MCF 10A (cell line): ENCODE measurements around the gene PPP1R16B. TPM values are rescaled to one million over a fixed set of nuclear protein-coding genes. Genes with fewer than 3 reads are reported as not detected.

ENCODE experiments used
- BruUV-seq: library from RNA; stranded (reverse); fragments of 400-500 nt; replicated peaks from 2 replicates; lab custom pipeline; 2021; lab: Mats Ljungman, UMichigan
- CTCF ChIA-PET: fragments of 300-600 bp; sonication (Branson Sonifier 250); formaldehyde crosslinking; extraction: SDS; loops from one replicate; lab custom pipeline; 2021; ENCODE audit warnings: antibody characterized with exemption, inconsistent platforms; lab: Yijun Ruan, JAX
- POLR2A ChIA-PET: fragments of 300-600, 350-650 bp; sonication (Branson Sonifier 250); formaldehyde crosslinking; extraction: SDS; loops from one replicate; lab custom pipeline; 2020; ENCODE audit warnings: antibody characterized with exemption, inconsistent platforms; lab: Yijun Ruan, JAX
- DNase-seq: peaks from one replicate; pipeline ENCODE4 v3.0.0-alpha.2; 2018; ENCODE audit not compliant: unreplicated experiment
- H3K27ac Mint-ChIP-seq: one replicate; pipeline ENCODE4 v1.8.0; 2022; ENCODE audit warnings: mild to moderate bottlenecking, low read depth, mixed read lengths; ENCODE audit not compliant: unreplicated experiment
- H3K27me3 Mint-ChIP-seq: one replicate; pipeline ENCODE4 v1.8.0; 2022; ENCODE audit warnings: mixed read lengths; ENCODE audit not compliant: insufficient read depth, unreplicated experiment
- H3K36me3 Mint-ChIP-seq: one replicate; pipeline ENCODE4 v1.8.0; 2022; ENCODE audit warnings: mild to moderate bottlenecking, moderate library complexity, mixed read lengths; ENCODE audit not compliant: insufficient read depth, unreplicated experiment
- H3K4me1 Mint-ChIP-seq: one replicate; pipeline ENCODE4 v1.8.0; 2022; ENCODE audit warnings: mixed read lengths; ENCODE audit not compliant: insufficient read depth, unreplicated experiment
- H3K4me3 Mint-ChIP-seq: one replicate; pipeline ENCODE4 v1.8.0; 2022; ENCODE audit warnings: mild to moderate bottlenecking, moderate library complexity, mixed read lengths; ENCODE audit not compliant: unreplicated experiment
- H3K9me3 Mint-ChIP-seq: one replicate; pipeline ENCODE4 v1.8.0; 2022; ENCODE audit warnings: mixed read lengths; ENCODE audit not compliant: unreplicated experiment
- intact Hi-C: fragments of 100-400 bp; cut with micrococcal nuclease; formaldehyde crosslinking; loops from 2 replicates; pipeline ENCODE4 v1.14.1; 2022
- total RNA-seq: library from RNA; stranded (reverse); gene quantifications from 2 replicates; pipeline ENCODE4 v1.2.3, GENCODE V29; 2022
- TF ChIP-seq, protein P1 (sequence below): fragments of 200-600 bp; IDR thresholded peaks from one replicate; pipeline ENCODE4 v1.8.0; 2022; ENCODE audit warnings: antibody characterized with exemption, mild to moderate bottlenecking; ENCODE audit not compliant: unreplicated experiment

Gene PPP1R16B
- total RNA-seq, 1 experiment from 2014 or later, result not detected

- intact Hi-C loops, result no loop called here
- Mint-ChIP-seq H3K4me3 (peak overlapping the region; percentile 2), H3K27me3 (no peaks in the 10 kb centered on the region), H3K9me3 (no peaks in the 10 kb centered on the region), H3K27ac (peak overlapping the region; percentile 50), H3K36me3 (peaks cover 6% of the 10 kb centered on the region), H3K4me1 (peaks cover 25% of the 10 kb centered on the region)
- TF ChIP-seq, protein P1, sequence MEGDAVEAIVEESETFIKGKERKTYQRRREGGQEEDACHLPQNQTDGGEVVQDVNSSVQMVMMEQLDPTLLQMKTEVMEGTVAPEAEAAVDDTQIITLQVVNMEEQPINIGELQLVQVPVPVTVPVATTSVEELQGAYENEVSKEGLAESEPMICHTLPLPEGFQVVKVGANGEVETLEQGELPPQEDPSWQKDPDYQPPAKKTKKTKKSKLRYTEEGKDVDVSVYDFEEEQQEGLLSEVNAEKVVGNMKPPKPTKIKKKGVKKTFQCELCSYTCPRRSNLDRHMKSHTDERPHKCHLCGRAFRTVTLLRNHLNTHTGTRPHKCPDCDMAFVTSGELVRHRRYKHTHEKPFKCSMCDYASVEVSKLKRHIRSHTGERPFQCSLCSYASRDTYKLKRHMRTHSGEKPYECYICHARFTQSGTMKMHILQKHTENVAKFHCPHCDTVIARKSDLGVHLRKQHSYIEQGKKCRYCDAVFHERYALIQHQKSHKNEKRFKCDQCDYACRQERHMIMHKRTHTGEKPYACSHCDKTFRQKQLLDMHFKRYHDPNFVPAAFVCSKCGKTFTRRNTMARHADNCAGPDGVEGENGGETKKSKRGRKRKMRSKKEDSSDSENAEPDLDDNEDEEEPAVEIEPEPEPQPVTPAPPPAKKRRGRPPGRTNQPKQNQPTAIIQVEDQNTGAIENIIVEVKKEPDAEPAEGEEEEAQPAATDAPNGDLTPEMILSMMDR, result no peak
- no TSS peak for BruUV-seq
- CTCF ChIA-PET, result interaction anchor here (0.5 to 3.4 kb wide), 5 partner anchors 11 to 224 kb away, joined by 3 to 21 read pairs (median 4); no protein-coding TSS in a partner anchor
- DNase-seq, result no peak
- POLR2A ChIA-PET, result interaction anchor here (0.7 to 1.8 kb wide), 7 partner anchors 8 to 123 kb away, joined by 3 to 10 read pairs (median 6); partner anchors contain the start of gene ACTR5
These were observed 66.1 kb downstream of the PPP1R16B start for GRCh38 chr20:38871560-38871953.

GRCh38 chr20:38872036-38872435 is 66.5 kb downstream of the PPP1R16B start:
- Mint-ChIP-seq H3K27me3 (no peaks in the 10 kb centered on the region), H3K9me3 (no peaks in the 10 kb centered on the region), H3K4me1 (peaks cover 25% of the 10 kb centered on the region), H3K4me3 (no peak overlapping the region), H3K36me3 (peaks cover 6% of the 10 kb centered on the region), H3K27ac (no peak overlapping the region)
- TF ChIP-seq, protein P1, result no peak
- CTCF ChIA-PET, result interaction anchor here (0.6 to 5.5 kb wide), 4 partner anchors 12 to 1681 kb away, joined by 3 to 39 read pairs (median 12); no protein-coding TSS in a partner anchor
- POLR2A ChIA-PET, result interaction anchor here (0.7 to 1.8 kb wide), 3 partner anchors 56 to 124 kb away, joined by 3 to 10 read pairs (median 3); partner anchors contain the start of gene ACTR5
- no peak for DNase-seq
- no TSS peak for BruUV-seq
- intact Hi-C loops, result no loop called here

- H3K4me3 Mint-ChIP-seq, result no peak overlapping the region
- intact Hi-C loops, result no loop called here
- POLR2A ChIA-PET, result interaction anchor here (0.7 to 0.9 kb wide), 2 partner anchors 55 to 60 kb away, joined by 3 read pairs; no protein-coding TSS in a partner anchor
- no peak overlapping the region for H3K27ac Mint-ChIP-seq
- H3K4me1 Mint-ChIP-seq, result peaks cover 25% of the 10 kb centered on the region
- TF ChIP-seq, protein P1, result no peak
- DNase-seq, result no peak
- no peaks in the 10 kb centered on the region for H3K27me3 Mint-ChIP-seq
- BruUV-seq, result no TSS peak
- peaks cover 6% of the 10 kb centered on the region for H3K36me3 Mint-ChIP-seq
- no peaks in the 10 kb centered on the region for H3K9me3 Mint-ChIP-seq
- CTCF ChIA-PET, result interaction anchor here (0.6 to 5.5 kb wide), 5 partner anchors 12 to 1681 kb away, joined by 3 to 39 read pairs (median 3); no protein-coding TSS in a partner anchor
These were observed 67.1 kb downstream of the PPP1R16B start for GRCh38 chr20:38872491-38873049.

GRCh38 chr20:38873050-38873581 is 67.6 kb downstream of the PPP1R16B start:
- no peaks in the 10 kb centered on the region for H3K9me3 Mint-ChIP-seq
- intact Hi-C loops, result no loop called here
- no peak overlapping the region for H3K4me3 Mint-ChIP-seq
- H3K4me1 Mint-ChIP-seq, result peaks cover 25% of the 10 kb centered on the region
- DNase-seq, result no peak
- H3K27ac Mint-ChIP-seq, result no peak overlapping the region
- TF ChIP-seq, protein P1, result no peak
- no TSS peak for BruUV-seq
- H3K36me3 Mint-ChIP-seq, result peaks cover 6% of the 10 kb centered on the region
- POLR2A ChIA-PET, result interaction anchor here (0.9 kb wide), 1 partner anchor 60 kb away, joined by 3 read pairs; no protein-coding TSS in a partner anchor
- CTCF ChIA-PET, result interaction anchor here (0.6 to 5.5 kb wide), 6 partner anchors 13 to 402 kb away, joined by 3 to 39 read pairs (median 4); no protein-coding TSS in a partner anchor
- no peaks in the 10 kb centered on the region for H3K27me3 Mint-ChIP-seq
